RCC 7860 (cell line): ENCODE results near the gene LRRC56.

Source experiments
- DNase-seq: peaks from one replicate; pipeline ENCODE4 v3.0.0-alpha.2; 2015; ENCODE audit warnings: low spot score
- FAIRE-seq: peaks from 2 replicates; lab custom pipeline; 2012; peaks lifted over from hg19 to GRCh38; lab: Jason Lieb, UNC

Gene LRRC56

GRCh38 chr11:592501-592900 is 55.2 kb downstream of the LRRC56 start:
- no peak for FAIRE-seq
- DNase-seq = no peak

GRCh38 chr11:592918-593317 is 55.6 kb downstream of the LRRC56 start:
- DNase-seq (no peak), FAIRE-seq (no peak)

- FAIRE-seq (no peak), DNase-seq (no peak)
Observed at GRCh38 chr11:593347-593746, 56.0 kb downstream of the LRRC56 start.

GRCh38 chr11:595400-595799 is 58.1 kb downstream of the LRRC56 start:
- FAIRE-seq (no peak), DNase-seq (no peak)

- no peak for FAIRE-seq
- no peak for DNase-seq
Observed at GRCh38 chr11:596374-596773, 59.0 kb downstream of the LRRC56 start.

- DNase-seq = no peak
- FAIRE-seq = no peak
Observed at GRCh38 chr11:597166-597725, 59.9 kb downstream of the LRRC56 start.

GRCh38 chr11:598005-598680 is 60.8 kb downstream of the LRRC56 start:
- DNase-seq = no peak
- FAIRE-seq = no peak

GRCh38 chr11:601573-602245 is 64.4 kb downstream of the LRRC56 start:
- no peak for FAIRE-seq
- no peak for DNase-seq

- no peak for FAIRE-seq
- DNase-seq = no peak
Observed at GRCh38 chr11:603154-603553, 65.8 kb downstream of the LRRC56 start.
